NCI-H1694 (cell line): ENCODE measurements around the gene INTS11.

Experiments
- DNase-seq: peaks from one replicate; lab custom pipeline; 2025; lab: John Stamatoyannopoulos, UW

The INTS11 gene

GRCh38 chr1:1343811-1344421, 19.5 kb upstream of the INTS11 start:
- no peak for DNase-seq

DNA sequence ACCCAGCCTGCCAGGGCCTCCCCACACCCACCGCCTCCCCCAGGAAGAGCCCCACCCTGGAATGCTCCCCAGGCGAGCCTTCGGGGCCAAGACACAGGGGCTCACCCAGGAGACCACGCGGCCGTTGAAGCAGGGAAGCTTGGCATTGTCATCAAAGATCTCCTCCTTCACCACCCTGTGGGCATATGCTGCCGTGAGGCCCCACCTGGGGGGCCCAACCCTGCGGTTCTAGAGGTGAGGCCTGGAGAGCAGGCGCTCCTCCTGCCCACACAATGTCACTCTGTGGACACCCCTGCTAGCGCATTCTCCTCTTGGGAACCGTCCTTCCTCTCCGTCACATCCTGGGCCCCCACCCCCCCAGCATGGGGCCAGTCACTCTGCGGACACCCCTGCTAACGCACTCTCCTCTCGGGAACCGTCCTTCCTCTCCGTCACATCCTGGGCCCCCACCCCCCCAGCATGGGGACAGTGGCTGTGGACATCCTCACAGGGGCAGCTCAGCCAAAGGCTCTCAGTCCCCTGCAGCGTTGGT, 18.2 kb upstream of the INTS11 start:
- no peak for DNase-seq

DNA sequence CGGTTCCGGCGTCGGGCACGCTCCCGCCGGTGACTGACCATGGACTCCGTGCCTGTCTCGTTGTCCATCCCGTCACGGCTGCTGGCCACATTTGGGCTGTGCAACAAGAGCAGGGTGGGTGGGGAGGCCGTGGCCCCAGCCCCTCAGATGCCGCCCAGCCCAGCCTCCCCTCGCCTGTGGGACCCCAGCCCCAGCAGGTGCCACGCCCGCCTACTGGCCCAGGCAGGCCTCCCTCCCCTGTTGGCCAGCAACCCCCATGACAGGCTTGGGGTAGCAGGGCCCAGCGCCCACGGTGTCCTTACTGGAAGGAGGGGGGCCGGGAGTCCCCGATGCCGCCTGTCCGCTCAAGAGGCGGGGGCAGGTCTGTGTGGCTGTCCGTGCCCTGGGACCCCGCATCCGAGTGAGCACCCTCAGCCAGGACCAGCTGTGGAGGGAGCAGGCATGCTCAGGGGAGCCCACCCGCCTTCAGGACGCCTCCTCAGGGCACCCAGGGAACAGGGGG, 17.7 kb upstream of the INTS11 start:
- DNase-seq = no peak

DNA sequence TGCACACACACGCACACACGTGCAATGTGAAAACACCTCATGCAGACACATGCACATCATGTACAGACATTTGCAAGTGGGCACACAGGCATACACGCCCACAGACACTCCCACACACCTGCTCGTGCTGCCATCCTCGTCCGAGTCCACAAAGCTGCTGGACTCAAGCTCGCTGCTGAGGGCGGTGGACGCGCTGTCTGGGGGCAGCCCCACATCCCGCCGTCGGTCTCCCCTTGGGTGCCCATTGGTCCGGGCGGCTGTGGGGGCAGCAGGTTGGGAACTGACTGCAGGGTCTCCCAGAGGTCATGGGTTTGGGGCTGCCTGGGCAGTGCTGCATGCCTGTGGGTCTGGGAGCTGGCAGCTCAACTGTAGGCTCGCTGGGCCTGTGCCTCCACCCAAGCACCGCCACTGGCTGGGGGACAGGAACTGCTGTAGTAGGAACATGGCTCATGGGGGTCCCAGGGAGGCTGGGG, 17.1 kb upstream of the INTS11 start:
- no peak for DNase-seq

DNA sequence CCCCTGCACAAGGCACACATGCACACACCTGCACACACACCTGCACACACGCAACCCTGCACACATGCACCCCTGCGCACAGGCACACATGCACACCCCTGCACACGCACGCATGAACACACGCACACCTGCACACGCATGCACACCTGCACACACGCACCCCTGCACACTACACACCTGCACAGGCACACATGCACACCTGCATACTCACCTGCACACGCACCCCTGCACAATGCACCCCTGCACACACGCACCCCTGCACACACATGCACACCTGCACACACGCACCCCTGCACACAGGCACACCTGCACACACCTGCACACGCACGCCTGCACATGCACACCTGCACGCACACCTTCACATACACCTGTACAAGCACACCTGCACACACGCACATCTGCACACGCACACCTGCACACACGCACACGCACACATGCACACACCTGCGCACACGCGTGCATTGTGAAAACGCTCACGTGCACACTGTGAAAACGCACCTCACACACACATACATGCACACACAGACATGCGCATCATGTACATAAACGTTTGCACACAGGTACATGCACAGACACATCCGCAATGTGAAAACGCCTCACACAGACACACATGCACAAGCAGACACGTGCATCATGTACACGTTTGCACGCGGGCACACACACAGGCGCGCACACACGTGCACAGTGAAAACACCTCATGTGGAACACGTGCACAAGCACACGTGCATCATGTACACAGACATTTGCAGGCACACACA, 16.5 kb upstream of the INTS11 start:
- DNase-seq = no peak

DNA sequence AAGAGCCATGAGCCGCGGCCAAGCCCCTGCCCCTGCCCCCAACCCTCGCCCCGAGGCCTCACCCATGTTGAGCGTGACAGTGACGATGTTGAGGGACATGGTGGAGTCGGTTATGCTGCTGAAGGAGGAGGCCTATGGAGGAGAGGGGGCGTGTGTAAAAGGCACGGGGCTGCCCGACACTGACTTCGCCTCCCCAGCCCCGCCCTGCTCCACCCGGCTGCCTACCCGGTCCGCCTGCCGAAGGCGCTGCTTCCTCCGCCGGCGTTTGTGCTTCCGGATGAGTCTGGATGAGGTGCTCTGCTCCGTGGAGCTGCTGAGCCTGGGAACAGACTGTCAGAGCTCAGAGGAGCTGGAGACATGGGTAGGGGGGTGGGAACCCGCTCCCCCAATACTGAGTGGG, 15.7 kb upstream of the INTS11 start:
- no peak for DNase-seq

DNA sequence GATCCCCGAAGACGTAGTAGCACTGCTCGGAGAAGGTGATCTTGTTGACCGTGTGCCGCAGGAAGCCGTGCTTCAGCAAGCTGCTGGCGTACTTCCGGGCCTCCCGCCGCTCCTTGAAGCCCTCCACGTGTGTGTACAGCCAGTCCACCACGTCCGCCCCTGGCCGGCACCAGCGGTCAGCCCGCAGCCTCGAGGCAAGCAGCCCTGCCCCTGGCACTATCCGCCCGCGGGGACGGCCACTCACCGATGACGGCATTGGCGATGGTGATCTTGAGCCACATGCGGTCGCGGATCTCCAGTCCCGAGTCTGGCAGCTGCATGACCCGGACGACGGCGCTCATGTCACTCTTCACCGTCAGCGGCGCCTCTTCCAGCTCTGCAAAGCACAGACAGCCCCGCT, 13.8 kb upstream of the INTS11 start:
- DNase-seq = no peak

DNA sequence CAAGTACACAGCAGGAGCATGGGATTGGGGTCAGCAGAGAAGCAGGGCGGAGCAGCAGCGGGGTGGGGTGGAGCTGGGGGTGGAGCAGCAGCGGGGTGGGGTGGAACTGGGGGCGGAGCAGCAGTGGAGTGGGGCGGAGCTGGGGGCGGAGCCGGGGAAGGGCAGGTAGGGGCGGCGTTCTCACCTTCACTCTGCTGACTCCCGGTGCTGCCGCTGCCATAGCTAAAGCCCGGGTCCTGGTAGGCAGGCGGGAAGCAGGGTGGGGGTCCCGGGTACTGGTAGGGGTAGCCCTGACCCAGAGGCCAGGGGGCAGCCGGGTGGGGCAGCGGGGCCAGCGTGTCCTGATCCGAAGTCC, 13.3 kb upstream of the INTS11 start:
- DNase-seq = no peak

DNA sequence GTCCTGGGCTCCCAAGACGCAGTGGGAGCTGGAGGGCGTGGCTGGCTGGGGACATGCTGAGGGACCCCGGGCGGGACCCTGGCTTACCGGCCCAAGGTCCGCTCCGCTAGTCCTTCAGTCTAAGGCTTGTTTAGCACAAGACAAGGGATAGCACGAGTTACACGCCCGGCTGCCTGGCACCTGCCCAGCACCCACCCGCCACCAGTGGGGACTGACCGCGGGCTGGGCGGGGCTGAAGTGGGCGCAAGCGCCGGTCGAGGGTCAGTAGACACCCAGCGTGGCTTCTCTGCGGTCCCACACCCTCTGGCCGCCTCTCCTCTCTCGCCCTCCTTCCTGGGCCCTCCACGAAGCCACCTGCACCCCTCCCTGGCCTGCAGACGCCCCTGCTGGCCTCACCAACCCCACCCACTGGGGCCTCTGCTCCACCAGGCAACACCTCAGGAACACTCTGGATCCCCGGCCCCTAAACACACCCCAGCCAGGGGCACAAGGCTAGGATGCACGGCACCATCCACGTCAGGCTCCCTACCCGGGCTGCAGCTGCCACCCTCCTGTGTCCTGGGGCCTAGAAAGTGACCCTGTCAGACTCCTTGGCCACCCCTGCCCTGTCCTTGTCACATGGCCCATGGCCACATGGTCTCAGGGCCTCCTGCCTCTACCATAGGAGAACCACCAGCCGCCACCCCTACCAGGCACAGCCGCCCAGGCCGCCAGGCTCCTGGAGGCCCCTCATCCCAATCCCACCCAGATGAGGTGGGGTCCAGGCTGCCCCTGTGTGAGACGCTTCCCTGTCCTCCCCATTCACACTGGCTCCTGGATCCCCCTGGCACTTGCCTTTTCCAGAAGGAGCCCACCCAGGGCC, 12.7 kb upstream of the INTS11 start:
- no peak for DNase-seq

DNA sequence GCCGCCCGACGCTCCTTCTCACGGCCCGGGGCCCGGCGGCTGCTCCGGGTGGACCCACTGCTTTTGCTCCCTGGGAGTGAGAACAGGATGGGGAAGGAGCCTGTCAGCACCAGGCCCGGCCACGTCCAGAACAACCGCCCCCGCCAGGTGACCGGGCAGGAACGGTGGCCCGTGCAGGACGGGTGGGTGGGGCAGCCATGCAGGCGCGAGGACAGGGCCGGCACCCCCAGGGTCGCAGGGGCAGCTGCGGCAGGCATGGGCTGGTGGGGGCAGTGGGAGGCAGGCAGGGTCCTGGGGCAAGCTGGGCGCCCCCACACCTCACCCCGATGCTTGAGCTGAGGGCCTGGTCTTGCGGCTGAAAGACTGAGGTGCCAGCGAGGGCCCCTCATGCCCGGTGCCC, 12.0 kb upstream of the INTS11 start:
- DNase-seq = no peak

- DNase-seq = no peak
Measured at GRCh38 chr1:1335792-1336248, 11.4 kb upstream of the INTS11 start.

GRCh38 chr1:1335283-1335682, 10.8 kb upstream of the INTS11 start:
- DNase-seq = no peak

- no peak for DNase-seq
Measured at GRCh38 chr1:1334835-1335234, 10.4 kb upstream of the INTS11 start.

DNA sequence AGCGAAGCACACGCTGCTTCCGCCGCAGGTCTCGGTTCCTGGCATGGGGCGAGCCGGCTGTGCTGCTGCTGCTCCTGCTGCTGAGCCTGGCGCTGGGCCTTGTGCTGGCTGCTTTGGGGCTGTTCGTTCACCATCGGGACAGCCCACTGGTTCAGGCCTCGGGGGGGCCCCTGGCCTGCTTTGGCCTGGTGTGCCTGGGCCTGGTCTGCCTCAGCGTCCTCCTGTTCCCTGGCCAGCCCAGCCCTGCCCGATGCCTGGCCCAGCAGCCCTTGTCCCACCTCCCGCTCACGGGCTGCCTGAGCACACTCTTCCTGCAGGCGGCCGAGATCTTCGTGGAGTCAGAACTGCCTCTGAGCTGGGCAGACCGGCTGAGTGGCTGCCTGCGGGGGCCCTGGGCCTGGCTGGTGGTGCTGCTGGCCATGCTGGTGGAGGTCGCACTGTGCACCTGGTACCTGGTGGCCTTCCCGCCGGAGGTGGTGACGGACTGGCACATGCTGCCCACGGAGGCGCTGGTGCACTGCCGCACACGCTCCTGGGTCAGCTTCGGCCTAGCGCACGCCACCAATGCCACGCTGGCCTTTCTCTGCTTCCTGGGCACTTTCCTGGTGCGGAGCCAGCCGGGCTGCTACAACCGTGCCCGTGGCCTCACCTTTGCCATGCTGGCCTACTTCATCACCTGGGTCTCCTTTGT, 9.2 kb upstream of the INTS11 start:
- DNase-seq = no peak

DNA sequence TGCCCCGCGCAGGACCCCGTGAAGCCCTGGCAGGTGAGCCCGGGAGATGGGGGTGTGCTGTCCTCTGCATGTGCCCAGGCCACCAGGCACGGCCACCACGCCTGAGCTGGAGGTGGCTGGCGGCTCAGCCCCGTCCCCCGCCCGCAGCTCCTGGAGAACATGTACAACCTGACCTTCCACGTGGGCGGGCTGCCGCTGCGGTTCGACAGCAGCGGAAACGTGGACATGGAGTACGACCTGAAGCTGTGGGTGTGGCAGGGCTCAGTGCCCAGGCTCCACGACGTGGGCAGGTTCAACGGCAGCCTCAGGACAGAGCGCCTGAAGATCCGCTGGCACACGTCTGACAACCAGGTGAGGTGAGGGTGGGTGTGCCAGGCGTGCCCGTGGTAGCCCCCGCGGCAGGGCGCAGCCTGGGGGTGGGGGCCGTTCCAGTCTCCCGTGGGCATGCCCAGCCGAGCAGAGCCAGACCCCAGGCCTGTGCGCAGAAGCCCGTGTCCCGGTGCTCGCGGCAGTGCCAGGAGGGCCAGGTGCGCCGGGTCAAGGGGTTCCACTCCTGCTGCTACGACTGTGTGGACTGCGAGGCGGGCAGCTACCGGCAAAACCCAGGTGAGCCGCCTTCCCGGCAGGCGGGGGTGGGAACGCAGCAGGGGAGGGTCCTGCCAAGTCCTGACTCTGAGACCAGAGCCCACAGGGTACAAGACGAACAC, 8.5 kb upstream of the INTS11 start:
- no peak for DNase-seq

GRCh38 chr1:1332031-1332755, 7.7 kb upstream of the INTS11 start:
- DNase-seq = no peak

GRCh38 chr1:1331068-1331965, 6.9 kb upstream of the INTS11 start, which contains the start of gene TAS1R3:
Gene TAS1R3, plus strand, starts transcription at chr1:1331280. Its CDS starts 66 bp downstream, at chr1:1331346.
- DNase-seq = no peak

DNA sequence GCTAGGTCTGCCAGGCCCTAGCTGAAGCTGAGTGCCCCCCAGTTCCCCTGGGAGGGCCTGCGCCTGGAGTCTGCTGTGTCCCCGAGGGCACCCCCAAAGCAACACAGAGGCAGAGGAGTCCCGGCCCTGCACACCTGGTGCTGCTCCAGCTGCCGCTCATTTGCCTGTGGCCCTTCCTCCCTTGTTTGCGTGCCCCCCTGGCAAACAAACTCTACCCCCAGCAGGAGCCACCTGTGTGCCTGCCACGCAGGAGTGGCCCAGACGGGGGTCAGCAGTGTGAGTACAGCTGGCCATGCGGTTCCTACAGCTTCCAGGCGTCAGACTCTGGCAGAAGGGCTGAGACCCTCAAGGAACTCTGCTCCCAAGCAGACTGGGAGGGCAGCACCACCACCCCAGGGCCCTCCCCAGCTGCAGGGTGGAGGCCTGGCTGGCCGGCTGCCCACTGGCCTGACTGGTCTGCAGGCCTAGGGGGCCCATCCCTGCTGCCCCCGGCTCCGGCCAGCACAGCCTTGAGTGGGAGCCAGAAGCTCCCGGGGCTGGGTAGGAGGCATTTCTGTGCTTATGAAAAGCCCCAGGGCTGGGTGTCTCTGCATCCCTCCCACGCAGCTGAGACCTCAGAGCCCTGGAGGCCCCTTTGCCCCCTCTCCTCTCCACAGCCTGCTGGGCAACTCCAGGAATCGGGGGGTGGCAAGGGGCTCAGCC, 6.1 kb upstream of the INTS11 start:
- no peak for DNase-seq
